ENCODE data around the gene METTL6. TPM values are rescaled to one million over a fixed set of nuclear protein-coding genes. Genes with fewer than 3 reads are reported as not detected.
"Not testable (repeated sequence)": the region's sequence is repeated elsewhere in the genome, so short reads cannot be mapped to it uniquely, and the experiment has no call there.

The METTL6 gene
- total RNA-seq, 2 donors from 2014 or later = 22.3 to 24.8 TPM

DNA sequence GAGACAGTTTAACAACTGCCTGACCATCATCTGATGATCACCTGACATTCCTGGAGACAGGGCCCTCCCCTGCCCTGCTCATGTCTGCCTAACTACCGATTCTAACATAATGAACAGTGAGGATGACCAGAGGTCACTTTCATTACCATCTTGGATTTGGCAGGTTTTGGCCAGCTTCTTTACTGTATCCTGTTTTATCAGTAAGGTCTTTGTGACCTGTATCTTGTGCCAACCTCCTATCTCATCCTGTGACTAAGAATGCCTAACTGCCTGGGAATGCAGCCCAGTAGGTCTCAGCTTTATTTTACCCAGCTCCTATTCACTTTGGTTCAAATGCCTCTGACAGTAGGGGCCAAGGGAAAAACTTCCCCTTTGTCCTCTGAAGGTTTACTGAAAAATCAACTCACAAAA is 40.2 kb downstream of the METTL6 start:
- Histone ChIP-seq H3K9me3 (ENCODE audit: control insufficient read depth, low read length) (peaks cover 16% of the 10 kb centered on the region), H3K27ac (ENCODE audit: low read depth, low read length) (no peak overlapping the region), H3K4me3 (ENCODE audit: low read length) (no peak overlapping the region), H3K9ac (ENCODE audit: extremely low read depth, low read length, poor library complexity, severe bottlenecking) (no peak overlapping the region), H3K36me3 (ENCODE audit: control insufficient read depth, insufficient read depth, low read length) (no peaks in the 10 kb centered on the region), H3K4me1 (ENCODE audit: control insufficient read depth, insufficient read depth, low read length) (no peaks in the 10 kb centered on the region), H3K27me3 (ENCODE audit: control insufficient read depth, insufficient read depth, low read length, poor library complexity, severe bottlenecking) (no peaks in the 10 kb centered on the region)
- no peaks in the 10 kb centered on the region for H3K4me1 Mint-ChIP-seq
- 86 to 92% methylated on average over 1 of the region's 1 CpG for WGBS, 2 experiments (ENCODE audit: insufficient coverage in 1 of 2, insufficient read length in 1 of 2)
- no peak overlapping the region for H3K4me3 Mint-ChIP-seq
- no peaks in the 10 kb centered on the region for H3K27me3 Mint-ChIP-seq (ENCODE audit: insufficient read depth)
- no peak overlapping the region for H3K27ac Mint-ChIP-seq
- TF ChIP-seq, protein P1, sequence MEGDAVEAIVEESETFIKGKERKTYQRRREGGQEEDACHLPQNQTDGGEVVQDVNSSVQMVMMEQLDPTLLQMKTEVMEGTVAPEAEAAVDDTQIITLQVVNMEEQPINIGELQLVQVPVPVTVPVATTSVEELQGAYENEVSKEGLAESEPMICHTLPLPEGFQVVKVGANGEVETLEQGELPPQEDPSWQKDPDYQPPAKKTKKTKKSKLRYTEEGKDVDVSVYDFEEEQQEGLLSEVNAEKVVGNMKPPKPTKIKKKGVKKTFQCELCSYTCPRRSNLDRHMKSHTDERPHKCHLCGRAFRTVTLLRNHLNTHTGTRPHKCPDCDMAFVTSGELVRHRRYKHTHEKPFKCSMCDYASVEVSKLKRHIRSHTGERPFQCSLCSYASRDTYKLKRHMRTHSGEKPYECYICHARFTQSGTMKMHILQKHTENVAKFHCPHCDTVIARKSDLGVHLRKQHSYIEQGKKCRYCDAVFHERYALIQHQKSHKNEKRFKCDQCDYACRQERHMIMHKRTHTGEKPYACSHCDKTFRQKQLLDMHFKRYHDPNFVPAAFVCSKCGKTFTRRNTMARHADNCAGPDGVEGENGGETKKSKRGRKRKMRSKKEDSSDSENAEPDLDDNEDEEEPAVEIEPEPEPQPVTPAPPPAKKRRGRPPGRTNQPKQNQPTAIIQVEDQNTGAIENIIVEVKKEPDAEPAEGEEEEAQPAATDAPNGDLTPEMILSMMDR (conservative IDR thresholded peaks at IDR 0.05) = no peak
- no peak for DNase-seq
- no peaks in the 10 kb centered on the region for H3K36me3 Mint-ChIP-seq (ENCODE audit: low read depth)
- H3K9me3 Mint-ChIP-seq = peaks cover 23% of the 10 kb centered on the region

DNA sequence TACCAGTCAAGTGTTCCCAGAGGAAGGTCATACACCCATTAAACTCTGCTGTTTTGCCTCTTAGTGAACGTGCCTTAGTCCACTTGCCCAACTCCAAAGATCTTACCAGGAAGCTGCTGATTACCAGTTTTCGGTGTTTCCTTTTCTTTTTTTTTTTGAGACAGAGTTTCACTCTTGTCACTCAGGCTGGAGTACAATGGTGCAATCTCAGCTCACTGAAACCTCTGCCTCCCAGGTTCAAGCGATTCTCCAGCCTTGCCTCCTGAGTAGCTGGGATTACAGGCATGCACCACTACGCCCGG is 40.7 kb downstream of the METTL6 start:
- H3K4me3 ChIP-seq (ENCODE audit: low read length); H3K27me3 ChIP-seq (ENCODE audit: control insufficient read depth, insufficient read depth, low read length, poor library complexity, severe bottlenecking); DNase-seq; H3K27ac ChIP-seq (ENCODE audit: low read depth, low read length); H3K36me3 Mint-ChIP-seq (ENCODE audit: low read depth); H3K36me3 ChIP-seq (ENCODE audit: control insufficient read depth, insufficient read depth, low read length); H3K4me1 ChIP-seq (ENCODE audit: control insufficient read depth, insufficient read depth, low read length); H3K4me3 Mint-ChIP-seq; H3K4me1 Mint-ChIP-seq; H3K27ac Mint-ChIP-seq; H3K9ac ChIP-seq (ENCODE audit: extremely low read depth, low read length, poor library complexity, severe bottlenecking); H3K27me3 Mint-ChIP-seq (ENCODE audit: insufficient read depth): not testable (repeated sequence)
- peaks cover 16% of the 10 kb centered on the region for H3K9me3 ChIP-seq (ENCODE audit: control insufficient read depth, low read length)
- peaks cover 23% of the 10 kb centered on the region for H3K9me3 Mint-ChIP-seq
- WGBS, 2 experiments (ENCODE audit: insufficient coverage in 1 of 2, insufficient read length in 1 of 2) = 98% methylated on average over 5 of the region's 5 CpGs

GRCh38 chr3:15385901-15386653 is 41.3 kb downstream of the METTL6 start:
- TF ChIP-seq, protein P1 (conservative IDR thresholded peaks at IDR 0.05) = no peak
- 85 to 100% methylated on average over 1 of the region's 1 CpG for WGBS, 2 experiments (ENCODE audit: insufficient coverage in 1 of 2, insufficient read length in 1 of 2)
- Mint-ChIP-seq H3K27me3 (ENCODE audit: insufficient read depth) (no peaks in the 10 kb centered on the region), H3K4me1 (no peaks in the 10 kb centered on the region), H3K9me3 (peaks cover 21% of the 10 kb centered on the region), H3K4me3 (no peak overlapping the region), H3K36me3 (ENCODE audit: low read depth) (no peaks in the 10 kb centered on the region), H3K27ac (no peak overlapping the region)
- no peaks in the 10 kb centered on the region for H3K27me3 ChIP-seq (ENCODE audit: control insufficient read depth, insufficient read depth, low read length, poor library complexity, severe bottlenecking)
- H3K27ac ChIP-seq (ENCODE audit: low read depth, low read length) = no peak overlapping the region
- no peaks in the 10 kb centered on the region for H3K4me1 ChIP-seq (ENCODE audit: control insufficient read depth, insufficient read depth, low read length)
- no peak overlapping the region for H3K4me3 ChIP-seq (ENCODE audit: low read length)
- H3K36me3 ChIP-seq (ENCODE audit: control insufficient read depth, insufficient read depth, low read length) = no peaks in the 10 kb centered on the region
- no peak for DNase-seq
- H3K9me3 ChIP-seq (ENCODE audit: control insufficient read depth, low read length) = peaks cover 16% of the 10 kb centered on the region
- H3K9ac ChIP-seq (ENCODE audit: extremely low read depth, low read length, poor library complexity, severe bottlenecking) = no peak overlapping the region

DNA sequence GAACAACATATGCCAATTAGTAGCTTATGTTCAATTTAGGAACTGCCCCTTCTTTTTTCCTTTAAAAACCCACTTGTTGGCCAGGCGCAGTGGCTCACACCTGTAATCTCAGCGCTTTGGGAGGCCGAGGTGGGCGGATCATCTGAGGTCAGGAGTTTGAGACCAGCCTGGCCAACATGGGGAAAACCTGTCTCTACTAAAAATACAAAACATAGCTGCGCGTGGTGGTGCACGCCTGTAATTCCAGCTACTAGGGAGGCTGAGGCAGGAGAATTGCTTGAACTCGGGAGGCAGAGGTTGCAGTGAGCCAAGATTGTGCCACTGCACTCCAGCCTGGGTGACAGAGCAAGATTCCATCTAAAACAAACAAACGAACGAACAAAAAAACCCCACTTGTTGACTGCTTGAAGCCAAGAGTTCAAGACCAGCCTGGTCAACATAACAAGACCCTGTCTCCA is 42.1 kb downstream of the METTL6 start:
- H3K9ac ChIP-seq (ENCODE audit: extremely low read depth, low read length, poor library complexity, severe bottlenecking); H3K27ac ChIP-seq (ENCODE audit: low read depth, low read length); DNase-seq; H3K4me1 Mint-ChIP-seq; H3K4me3 Mint-ChIP-seq; H3K4me1 ChIP-seq (ENCODE audit: control insufficient read depth, insufficient read depth, low read length); H3K4me3 ChIP-seq (ENCODE audit: low read length); H3K27me3 Mint-ChIP-seq (ENCODE audit: insufficient read depth); H3K27ac Mint-ChIP-seq; H3K36me3 ChIP-seq (ENCODE audit: control insufficient read depth, insufficient read depth, low read length); H3K36me3 Mint-ChIP-seq (ENCODE audit: low read depth); H3K27me3 ChIP-seq (ENCODE audit: control insufficient read depth, insufficient read depth, low read length, poor library complexity, severe bottlenecking): not testable (repeated sequence)
- peaks cover 17% of the 10 kb centered on the region for H3K9me3 Mint-ChIP-seq
- WGBS, 2 experiments (ENCODE audit: insufficient coverage in 1 of 2, insufficient read length in 1 of 2) = 79 to 98% methylated on average over 8 to 10 of the region's 10 CpGs
- H3K9me3 ChIP-seq (ENCODE audit: control insufficient read depth, low read length) = peaks cover 16% of the 10 kb centered on the region

All from endodermal cell (in vitro differentiated cells).